A673 (cell line): ENCODE results near the gene TGM2. TPM values are rescaled to one million over a fixed set of nuclear protein-coding genes. Genes with fewer than 3 reads are reported as not detected.

Experiments used
- BruUV-seq: library from RNA; stranded (reverse); fragments of 400-500 nt; replicated peaks from 2 replicates; lab custom pipeline; 2021; lab: Mats Ljungman, UMichigan
- CTCF ChIA-PET: fragments of 300-600 bp; sonication (Branson Sonifier 250); formaldehyde crosslinking; loops from one replicate; lab custom pipeline; 2022; ENCODE audit warnings: antibody characterized with exemption; lab: Charles Lee
- POLR2A ChIA-PET: fragments of 300-600 bp; sonication (Branson Sonifier 250); formaldehyde crosslinking; loops from one replicate; lab custom pipeline; 2022; ENCODE audit warnings: antibody characterized with exemption; ENCODE audit not compliant: low non-redundant PET; lab: Charles Lee
- DNase-seq: peaks from one replicate; pipeline ENCODE4 v3.0.0-alpha.2; 2015; ENCODE audit warnings: low spot score
- H3K27ac ChIP-seq: fragments of 200-600 bp; sonication (generic); 2 replicates; pipeline ENCODE4 v1.5.1; 2016; ENCODE audit warnings: mixed run types, low read depth, mild to moderate bottlenecking, mixed read lengths, antibody characterized with exemption, low read length; ENCODE audit not compliant: poor library complexity, severe bottlenecking
- H3K27me3 ChIP-seq: fragments of 200-600 bp; sonication (generic); replicated peaks from 2 replicates; pipeline ENCODE4 v1.6.1; 2017; ENCODE audit warnings: mixed run types, low read depth, mild to moderate bottlenecking, mixed read lengths, antibody characterized with exemption, low read length; ENCODE audit not compliant: insufficient read depth, poor library complexity
- H3K36me3 ChIP-seq: fragments of 200-600 bp; sonication (generic); 2 replicates; pipeline ENCODE4 v1.6.1; 2016; ENCODE audit warnings: mixed run types, mild to moderate bottlenecking, mixed read lengths, antibody characterized with exemption, low read length; ENCODE audit not compliant: insufficient read depth, poor library complexity, severe bottlenecking
- H3K4me1 ChIP-seq: fragments of 200-600 bp; sonication (generic); 2 replicates; pipeline ENCODE4 v1.6.1; 2017; ENCODE audit warnings: mixed run types, mild to moderate bottlenecking, mixed read lengths, antibody characterized with exemption, low read length; ENCODE audit not compliant: insufficient read depth, poor library complexity, severe bottlenecking
- H3K4me3 ChIP-seq: fragments of 200-600 bp; sonication (generic); 2 replicates; pipeline ENCODE4 v1.5.1; 2016; ENCODE audit warnings: low read depth, mixed run types, mild to moderate bottlenecking, mixed read lengths, low read length; ENCODE audit not compliant: poor library complexity, severe bottlenecking
- H3K9me3 ChIP-seq: fragments of 200-600 bp; sonication (generic); 2 replicates; pipeline ENCODE4 v1.6.1; 2016; ENCODE audit warnings: mixed run types, low read depth, mild to moderate bottlenecking, mixed read lengths, antibody characterized with exemption, low read length; ENCODE audit not compliant: poor library complexity, severe bottlenecking
- EZH2 ChIP-seq: fragments of 200-600 bp; sonication (generic); IDR thresholded peaks from 2 replicates; pipeline ENCODE4 v1.6.1; 2017; ENCODE audit warnings: borderline replicate concordance, low read depth, mild to moderate bottlenecking, mixed read lengths, antibody characterized with exemption, low read length; ENCODE audit not compliant: poor library complexity, severe bottlenecking
- intact Hi-C: fragments of 100-400 bp; cut with micrococcal nuclease; formaldehyde crosslinking; loops from one replicate; pipeline ENCODE4 v1.10.0; 2022; ENCODE audit not compliant: unreplicated experiment
- total RNA-seq: library from RNA; stranded (reverse); gene quantifications from 2 replicates; pipeline ENCODE4 v1.2.3, GENCODE V29; 2021
- TF ChIP-seq, protein P1 (sequence below): fragments of 300-800, 200-600 bp; sonication (generic); conservative IDR thresholded peaks from 2 replicates; pipeline ENCODE4 v1.5.1; 2017; ENCODE audit warnings: low read depth, mild to moderate bottlenecking, antibody characterized with exemption, low read length, moderate library complexity, mixed read lengths

The TGM2 gene
- total RNA-seq, 1 experiment from 2014 or later, result 0.43 TPM

DNA sequence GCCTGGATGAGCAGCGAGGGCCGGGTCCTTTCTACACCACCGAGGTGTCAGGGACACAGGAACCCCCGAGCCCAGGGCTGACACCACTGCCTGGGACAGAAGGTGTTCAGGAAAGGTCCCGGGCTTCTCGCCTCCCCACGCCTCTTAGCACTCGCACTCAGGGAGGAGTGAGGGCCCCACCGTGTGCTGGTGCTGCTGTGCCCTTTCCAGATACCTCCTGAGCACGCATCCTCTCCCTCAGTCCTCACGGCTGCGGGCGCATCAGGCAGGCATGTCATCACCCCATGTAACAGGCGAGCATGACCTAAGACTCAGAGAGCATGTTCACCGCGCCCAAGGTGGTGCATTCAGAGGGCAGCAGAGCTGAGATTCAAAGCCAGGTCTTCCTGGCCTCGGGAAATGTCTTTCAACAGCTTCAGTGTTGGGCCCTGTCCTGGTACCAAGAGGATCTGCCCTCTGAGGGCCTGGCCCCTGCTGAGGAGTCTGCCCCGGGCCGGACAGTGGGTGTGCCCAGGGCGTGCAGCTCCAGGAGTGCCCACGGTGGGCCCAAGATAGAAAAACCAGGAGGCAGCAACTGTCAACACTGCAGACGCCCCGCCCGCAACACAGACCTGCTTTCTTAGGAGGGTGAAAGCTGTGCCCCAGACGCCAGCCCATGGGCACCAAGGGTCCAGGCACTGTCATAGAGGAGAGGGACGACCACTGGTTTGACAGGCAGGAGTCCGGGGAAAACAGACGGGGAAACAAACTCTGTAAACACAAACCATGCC lies 29.2 kb downstream of the TGM2 start:
- no peak overlapping the region for H3K27ac ChIP-seq
- intact Hi-C loops, result no loop called here
- no peaks in the 10 kb centered on the region for H3K36me3 ChIP-seq
- TF ChIP-seq, protein P1, sequence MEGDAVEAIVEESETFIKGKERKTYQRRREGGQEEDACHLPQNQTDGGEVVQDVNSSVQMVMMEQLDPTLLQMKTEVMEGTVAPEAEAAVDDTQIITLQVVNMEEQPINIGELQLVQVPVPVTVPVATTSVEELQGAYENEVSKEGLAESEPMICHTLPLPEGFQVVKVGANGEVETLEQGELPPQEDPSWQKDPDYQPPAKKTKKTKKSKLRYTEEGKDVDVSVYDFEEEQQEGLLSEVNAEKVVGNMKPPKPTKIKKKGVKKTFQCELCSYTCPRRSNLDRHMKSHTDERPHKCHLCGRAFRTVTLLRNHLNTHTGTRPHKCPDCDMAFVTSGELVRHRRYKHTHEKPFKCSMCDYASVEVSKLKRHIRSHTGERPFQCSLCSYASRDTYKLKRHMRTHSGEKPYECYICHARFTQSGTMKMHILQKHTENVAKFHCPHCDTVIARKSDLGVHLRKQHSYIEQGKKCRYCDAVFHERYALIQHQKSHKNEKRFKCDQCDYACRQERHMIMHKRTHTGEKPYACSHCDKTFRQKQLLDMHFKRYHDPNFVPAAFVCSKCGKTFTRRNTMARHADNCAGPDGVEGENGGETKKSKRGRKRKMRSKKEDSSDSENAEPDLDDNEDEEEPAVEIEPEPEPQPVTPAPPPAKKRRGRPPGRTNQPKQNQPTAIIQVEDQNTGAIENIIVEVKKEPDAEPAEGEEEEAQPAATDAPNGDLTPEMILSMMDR, result no peak
- no peaks in the 10 kb centered on the region for H3K27me3 ChIP-seq
- H3K4me3 ChIP-seq, result no peak overlapping the region
- no peaks in the 10 kb centered on the region for H3K9me3 ChIP-seq
- H3K4me1 ChIP-seq, result peaks cover 11% of the 10 kb centered on the region
- DNase-seq, result no peak
- POLR2A ChIA-PET, result no interaction called here
- BruUV-seq, result no TSS peak
- CTCF ChIA-PET, result no interaction called here

DNA sequence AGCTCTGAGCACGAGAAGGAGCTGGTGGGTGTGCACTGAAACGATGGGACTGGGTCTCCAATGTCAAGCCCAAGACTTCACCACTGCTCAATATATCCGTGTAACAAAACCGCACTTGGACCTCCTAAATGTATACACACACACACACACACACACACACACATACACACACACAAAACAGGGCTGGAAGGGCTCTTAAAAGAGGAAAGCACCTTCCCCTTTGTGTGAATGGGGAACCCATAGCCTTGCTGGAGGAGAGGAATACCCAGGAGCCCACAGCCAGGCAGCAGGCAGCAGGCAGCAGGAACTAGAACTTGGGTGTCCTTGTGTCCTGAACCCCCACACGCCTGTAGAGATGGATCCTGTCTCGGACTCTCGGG lies 29.8 kb downstream of the TGM2 start:
- ChIA-PET POLR2A (no interaction called here), CTCF (no interaction called here)
- DNase-seq, result no peak
- no peaks in the 10 kb centered on the region for H3K27me3 ChIP-seq
- H3K9me3 ChIP-seq, result no peaks in the 10 kb centered on the region
- no TSS peak for BruUV-seq
- no peaks in the 10 kb centered on the region for H3K36me3 ChIP-seq
- intact Hi-C loops, result no loop called here
- no peak overlapping the region for H3K27ac ChIP-seq
- H3K4me1 ChIP-seq, result peaks cover 6% of the 10 kb centered on the region
- no peak overlapping the region for H3K4me3 ChIP-seq
- TF ChIP-seq EZH2, result no peak
- TF ChIP-seq, protein P1, result no peak

DNA sequence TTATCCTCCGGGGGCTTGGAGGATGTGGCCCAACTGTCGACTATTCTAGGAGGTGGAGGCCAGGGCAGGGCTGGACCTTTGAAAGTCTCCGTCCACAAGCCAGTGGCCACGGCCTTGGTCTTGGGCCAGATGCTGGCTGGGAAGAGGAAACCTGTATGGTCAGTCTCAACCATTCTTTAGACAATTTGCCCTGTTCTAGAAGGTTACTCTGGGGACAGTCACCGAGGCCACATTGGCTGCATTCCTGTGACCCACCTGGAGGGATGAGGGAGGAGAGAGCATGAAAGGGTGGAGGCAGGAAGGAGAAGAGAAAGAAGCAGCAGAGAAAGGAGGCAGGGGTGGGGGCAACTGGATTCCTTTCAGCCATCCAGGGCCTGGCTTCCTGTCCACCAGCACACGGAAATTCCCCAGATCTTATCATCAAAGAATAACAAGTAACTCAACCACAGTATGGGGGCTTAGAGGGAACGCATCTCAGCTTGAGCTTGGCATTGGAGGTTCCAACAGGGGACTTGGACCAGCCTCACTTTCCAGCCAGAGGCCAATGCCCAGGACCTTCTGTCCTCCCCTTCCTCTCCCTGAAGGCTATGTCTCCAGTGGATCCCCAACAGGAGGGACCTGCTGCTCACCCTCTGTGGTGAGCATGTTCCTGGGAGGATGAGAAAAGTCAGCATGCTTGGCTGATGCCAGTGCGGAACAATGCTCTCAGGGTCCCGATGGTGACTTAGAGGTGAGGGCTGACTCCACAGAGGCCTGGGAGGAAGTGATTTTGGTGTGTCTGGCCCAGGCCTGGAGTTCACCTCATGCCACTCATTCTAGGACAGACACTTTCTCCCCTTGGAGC lies 30.4 kb downstream of the TGM2 start:
- DNase-seq, result peak; percentile 49
- Histone ChIP-seq H3K36me3 (no peaks in the 10 kb centered on the region), H3K9me3 (no peaks in the 10 kb centered on the region), H3K27ac (no peak overlapping the region), H3K27me3 (no peaks in the 10 kb centered on the region), H3K4me3 (no peak overlapping the region), H3K4me1 (no peaks in the 10 kb centered on the region)
- intact Hi-C loops, result no loop called here
- TF ChIP-seq EZH2, result no peak
- TF ChIP-seq, protein P1, result no peak
- BruUV-seq, result no TSS peak
- CTCF ChIA-PET, result no interaction called here
- POLR2A ChIA-PET, result no interaction called here
